Immature natural killer cell (primary cell): ENCODE data around the gene IL36B. TPM values are rescaled to one million over a fixed set of nuclear protein-coding genes. Genes with fewer than 3 reads are reported as not detected.
"Not testable (repeated sequence)": the region's sequence is repeated elsewhere in the genome, so short reads cannot be mapped to it uniquely, and the experiment has no call there.

Experiments used
- DNase-seq, 3 donors: peaks; one replicate each; pipeline ENCODE4 v3.0.0; 2022; ENCODE audit warnings: mixed read lengths in 1 of 3
- H3K27ac Mint-ChIP-seq, 6 donors: one replicate each; pipeline ENCODE4 v1.8.0; 2020; ENCODE audit warnings: mixed read lengths in 6 of 6, mild to moderate bottlenecking in 5 of 6, inconsistent platforms in 4 of 6, moderate library complexity in 3 of 6
- H3K27me3 Mint-ChIP-seq, 3 donors: one replicate each; pipeline ENCODE4 v1.8.0; 2020 to 2021; ENCODE audit warnings: low read depth in 3 of 3, mild to moderate bottlenecking in 3 of 3, mixed read lengths in 3 of 3, moderate library complexity in 3 of 3, inconsistent platforms in 1 of 3
- H3K36me3 Mint-ChIP-seq, 3 donors: one replicate each; pipeline ENCODE4 v1.8.0; 2020; ENCODE audit warnings: mixed read lengths in 3 of 3, inconsistent platforms in 2 of 3, mild to moderate bottlenecking in 2 of 3
- H3K4me1 Mint-ChIP-seq, 2 donors: one replicate each; pipeline ENCODE4 v1.8.0; 2020; ENCODE audit warnings: inconsistent platforms in 2 of 2, mild to moderate bottlenecking in 2 of 2, mixed read lengths in 2 of 2, moderate library complexity in 1 of 2
- H3K4me3 Mint-ChIP-seq, 5 donors: one replicate each; pipeline ENCODE4 v1.8.0; 2020; ENCODE audit warnings: mild to moderate bottlenecking in 5 of 5, mixed read lengths in 5 of 5, inconsistent platforms in 3 of 5, moderate library complexity in 3 of 5
- H3K9me3 Mint-ChIP-seq, 6 donors: one replicate each; pipeline ENCODE4 v1.8.0; 2020; ENCODE audit warnings: mild to moderate bottlenecking in 6 of 6, mixed read lengths in 6 of 6, inconsistent platforms in 4 of 6, moderate library complexity in 3 of 6
- polyA plus RNA-seq, 3 donors: library from polyadenylated mRNA; unstranded; fragments of 300-500 nt; fragmentation: Illumina TruSeq; gene quantifications; one replicate each; pipeline ENCODE4 v1.2.3, GENCODE V29; 2021

The IL36B gene
- polyA plus RNA-seq: not detected

DNA sequence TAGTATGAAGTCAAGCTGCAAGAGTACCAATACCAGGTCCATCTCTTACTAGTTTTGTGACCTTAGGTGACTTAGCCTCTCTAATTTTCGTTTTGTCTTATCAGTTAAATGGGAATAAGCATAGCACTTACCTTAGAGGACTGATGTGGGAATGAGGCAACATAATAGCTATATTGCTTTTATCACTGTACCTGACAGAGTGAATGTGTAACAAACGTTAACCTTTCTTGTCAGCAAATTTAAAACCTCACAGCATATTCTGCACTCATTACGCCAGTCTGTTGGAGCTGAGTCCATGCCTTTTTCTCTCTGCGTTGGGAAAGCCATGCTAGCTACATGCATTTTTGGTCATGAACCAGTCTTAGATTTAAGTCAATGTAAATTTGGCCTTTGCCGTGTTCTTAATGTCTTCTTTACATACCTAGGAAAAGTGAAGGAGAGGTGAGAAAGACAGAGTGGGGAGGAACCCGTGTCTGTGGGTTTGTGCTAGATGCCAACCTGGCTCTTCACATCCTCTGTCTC, at the start of gene IL36B:
Gene IL36B (minus strand): TSS at position 472 of the 522 bp plus-strand sequence.
- DNase-seq: no peak
- H3K27ac Mint-ChIP-seq: no peak within 1 kb of the TSS
- peaks cover 0 to 3% (median 0%) of the 10 kb centered on the region in 3 donors for H3K36me3 Mint-ChIP-seq
- H3K4me1 Mint-ChIP-seq: peaks cover 0 to 10% of the 10 kb centered on the region in 2 donors
- peaks cover 2 to 17% (median 13%) of the 10 kb centered on the region in 3 donors for H3K27me3 Mint-ChIP-seq
- H3K9me3 Mint-ChIP-seq: peaks cover 0 to 6% (median 0%) of the 10 kb centered on the region in 6 donors
- no peak within 1 kb of the TSS for H3K4me3 Mint-ChIP-seq

DNA sequence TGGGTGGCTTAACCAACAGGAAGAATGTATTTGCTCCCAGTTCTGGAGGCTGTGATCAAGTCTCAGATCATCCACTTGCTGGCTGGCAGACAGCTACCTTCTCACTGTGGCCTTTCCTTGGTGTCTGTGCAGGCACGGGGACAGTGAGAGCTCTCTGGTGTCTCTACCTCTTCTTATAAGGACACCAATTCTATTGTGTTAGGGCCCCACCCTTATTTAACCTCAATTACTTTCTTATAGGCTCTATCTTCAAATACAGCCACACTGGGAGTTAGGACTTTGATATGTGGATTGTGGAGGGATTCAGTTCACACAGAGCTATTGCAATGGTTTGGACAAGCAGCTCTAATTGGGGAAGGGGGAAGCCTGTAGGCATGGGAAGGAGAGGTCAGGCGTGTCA, 49.5 kb upstream of the IL36B start:
- H3K9me3 Mint-ChIP-seq: peaks cover 0 to 2% (median 0%) of the 10 kb centered on the region in 6 donors
- peaks cover 11 to 13% of the 10 kb centered on the region in 2 donors for H3K4me1 Mint-ChIP-seq
- peaks cover 0 to 9% (median 4%) of the 10 kb centered on the region in 3 donors for H3K27me3 Mint-ChIP-seq
- no peak overlapping the region for H3K27ac Mint-ChIP-seq
- peaks cover 0 to 3% (median 0%) of the 10 kb centered on the region in 3 donors for H3K36me3 Mint-ChIP-seq
- no peak overlapping the region for H3K4me3 Mint-ChIP-seq
- DNase-seq: no peak

DNA sequence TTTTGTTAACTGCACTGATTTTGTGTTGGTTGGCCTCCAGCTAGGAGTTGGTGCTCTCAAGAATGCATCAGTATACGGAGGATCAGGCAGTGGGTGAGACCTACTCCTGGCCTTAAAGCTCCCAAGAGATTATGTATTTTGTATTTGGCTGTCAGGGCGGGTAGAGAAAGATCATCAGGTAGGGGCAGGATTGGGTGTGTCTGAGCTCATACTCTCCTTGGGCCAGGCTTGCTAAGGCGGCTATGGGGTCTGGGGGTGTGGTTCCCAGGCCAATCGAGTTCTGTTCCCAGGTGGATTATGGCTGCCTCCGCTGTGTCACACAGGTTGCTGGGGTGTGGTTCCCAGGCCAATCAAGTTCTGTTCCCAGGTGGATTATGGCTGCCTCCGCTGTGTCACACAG, 45.9 kb upstream of the IL36B start:
- Mint-ChIP-seq H3K27ac (peak overlapping the region in 4 of 6 donors; percentile 65 to 84 (median 75)), H3K4me3 (peak overlapping the region; percentile 69 to 84 (median 79)), H3K9me3 (peaks cover 0 to 2% (median 0%) of the 10 kb centered on the region in 6 donors), H3K4me1 (peaks cover 11 to 13% of the 10 kb centered on the region in 2 donors), H3K27me3 (peaks cover 3 to 7% (median 4%) of the 10 kb centered on the region in 3 donors), H3K36me3 (no peaks in the 10 kb centered on the region)
- DNase-seq: no peak

DNA sequence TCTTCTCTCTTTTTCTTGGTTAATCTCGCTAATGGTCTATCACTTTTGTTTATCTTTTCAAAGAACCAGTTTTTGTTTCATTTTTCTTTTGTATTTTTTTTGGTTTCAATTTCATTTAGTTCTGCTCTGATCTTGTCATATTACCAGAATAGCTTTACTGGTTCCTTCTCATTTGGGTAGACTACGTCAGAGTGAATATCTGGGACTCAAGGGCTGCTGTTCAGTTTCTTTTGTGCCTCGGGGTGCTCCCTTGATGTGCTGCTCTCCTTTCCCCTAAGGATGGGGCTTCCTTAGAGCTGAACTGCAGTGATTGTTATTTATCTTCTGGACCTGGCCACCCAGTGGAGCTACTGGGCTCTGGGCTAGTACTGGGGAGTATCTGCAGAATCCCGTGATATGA, 45.4 kb upstream of the IL36B start:
- Mint-ChIP-seq H3K4me1 (peaks cover 11 to 13% of the 10 kb centered on the region in 2 donors), H3K9me3 (peaks cover 0 to 2% (median 0%) of the 10 kb centered on the region in 6 donors), H3K27ac (peak overlapping the region; percentile 22 to 84 (median 75)), H3K36me3 (no peaks in the 10 kb centered on the region), H3K4me3 (peak overlapping the region; percentile 69 to 84 (median 79)), H3K27me3 (peaks cover 3 to 7% (median 5%) of the 10 kb centered on the region in 3 donors)
- DNase-seq: peak; percentile 15 to 29 (median 17)

DNA sequence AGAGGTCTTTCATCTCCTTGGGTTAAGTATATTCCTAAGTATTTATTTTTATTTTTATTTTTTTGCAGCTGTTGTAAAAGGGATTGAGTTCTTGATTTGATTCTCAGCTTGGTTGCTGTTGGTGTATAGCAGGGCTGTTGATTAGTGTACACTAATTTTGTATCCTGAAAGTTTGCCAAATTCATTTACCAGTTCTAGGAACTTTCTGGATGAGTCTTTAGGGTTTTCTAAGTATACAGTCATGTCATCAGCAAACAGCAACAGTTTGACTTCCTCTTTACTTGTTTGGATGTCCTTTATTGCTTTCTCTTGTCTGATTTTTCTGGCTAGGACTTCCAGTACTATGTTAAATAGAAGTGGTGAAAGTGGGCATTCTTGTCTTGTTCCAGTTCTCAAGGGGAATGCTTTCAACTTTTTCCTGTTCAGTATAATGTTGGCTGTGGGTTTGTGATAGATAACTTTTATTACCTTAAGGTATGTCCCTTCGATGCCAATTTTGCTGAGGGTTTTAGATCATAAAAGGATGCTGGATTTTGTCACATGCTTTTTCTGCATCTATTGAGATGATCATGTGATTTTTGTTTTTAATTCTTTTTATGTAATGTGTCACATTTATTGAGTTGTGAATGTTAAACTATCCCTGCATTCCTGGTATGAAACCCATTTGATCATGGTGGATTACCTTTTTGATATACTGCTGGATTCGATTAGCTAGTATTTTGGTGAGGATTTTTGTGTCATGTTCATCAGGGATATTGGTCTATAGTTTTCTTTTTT, 44.4 kb upstream of the IL36B start:
- H3K4me1 Mint-ChIP-seq: peaks cover 11 to 13% of the 10 kb centered on the region in 2 donors
- peak overlapping the region in 2 of 6 donors; percentile 73 to 77 for H3K27ac Mint-ChIP-seq
- DNase-seq, H3K36me3 Mint-ChIP-seq, H3K4me3 Mint-ChIP-seq, H3K9me3 Mint-ChIP-seq, H3K27me3 Mint-ChIP-seq: not testable (repeated sequence)

DNA sequence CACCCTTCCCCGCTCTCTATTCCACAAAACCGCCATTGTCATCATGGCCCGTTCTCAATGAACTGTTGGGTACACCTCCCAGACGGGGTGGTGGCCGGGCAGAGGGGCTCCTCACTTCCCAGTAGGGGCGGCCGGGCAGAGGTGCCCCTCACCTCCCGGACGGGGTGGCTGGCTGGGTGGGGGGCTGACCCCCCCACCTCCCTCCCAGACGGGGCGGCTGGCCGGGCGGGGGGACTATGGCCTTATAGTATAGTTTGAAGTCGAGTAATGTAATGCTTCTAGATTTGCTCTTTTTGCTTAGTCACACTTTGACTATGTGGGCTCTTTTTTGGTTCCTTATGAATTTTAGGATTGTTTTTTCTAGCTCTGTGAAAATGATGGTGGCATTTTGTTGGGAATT, 43.6 kb upstream of the IL36B start:
- not testable (repeated sequence) for H3K27ac Mint-ChIP-seq, H3K4me3 Mint-ChIP-seq, H3K36me3 Mint-ChIP-seq, DNase-seq, H3K9me3 Mint-ChIP-seq, H3K27me3 Mint-ChIP-seq
- peaks cover 11 to 13% of the 10 kb centered on the region in 2 donors for H3K4me1 Mint-ChIP-seq

DNA sequence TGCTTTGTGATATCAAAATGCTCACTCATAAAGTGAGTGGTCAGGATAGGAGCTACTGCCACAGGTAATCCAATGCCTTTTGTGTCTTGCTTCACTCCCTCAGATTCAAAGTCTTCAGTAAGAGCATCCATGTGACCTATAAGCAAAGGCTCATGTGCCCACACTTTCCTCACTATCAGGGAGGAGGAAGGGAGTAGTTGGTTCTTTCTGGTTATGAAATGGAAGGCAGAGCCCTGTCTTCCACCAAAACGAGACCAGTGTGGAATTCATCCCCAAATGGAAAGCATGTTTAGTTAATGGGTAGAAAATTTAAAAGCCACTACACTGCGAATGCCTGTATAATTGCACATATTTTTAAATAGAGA, 40.9 kb upstream of the IL36B start:
- Mint-ChIP-seq H3K4me3 (no peak overlapping the region), H3K36me3 (no peaks in the 10 kb centered on the region), H3K27me3 (peaks cover 3 to 5% (median 4%) of the 10 kb centered on the region in 3 donors), H3K27ac (no peak overlapping the region), H3K4me1 (peaks cover 11 to 13% of the 10 kb centered on the region in 2 donors), H3K9me3 (peaks cover 0 to 2% (median 0%) of the 10 kb centered on the region in 6 donors)
- DNase-seq: no peak

DNA sequence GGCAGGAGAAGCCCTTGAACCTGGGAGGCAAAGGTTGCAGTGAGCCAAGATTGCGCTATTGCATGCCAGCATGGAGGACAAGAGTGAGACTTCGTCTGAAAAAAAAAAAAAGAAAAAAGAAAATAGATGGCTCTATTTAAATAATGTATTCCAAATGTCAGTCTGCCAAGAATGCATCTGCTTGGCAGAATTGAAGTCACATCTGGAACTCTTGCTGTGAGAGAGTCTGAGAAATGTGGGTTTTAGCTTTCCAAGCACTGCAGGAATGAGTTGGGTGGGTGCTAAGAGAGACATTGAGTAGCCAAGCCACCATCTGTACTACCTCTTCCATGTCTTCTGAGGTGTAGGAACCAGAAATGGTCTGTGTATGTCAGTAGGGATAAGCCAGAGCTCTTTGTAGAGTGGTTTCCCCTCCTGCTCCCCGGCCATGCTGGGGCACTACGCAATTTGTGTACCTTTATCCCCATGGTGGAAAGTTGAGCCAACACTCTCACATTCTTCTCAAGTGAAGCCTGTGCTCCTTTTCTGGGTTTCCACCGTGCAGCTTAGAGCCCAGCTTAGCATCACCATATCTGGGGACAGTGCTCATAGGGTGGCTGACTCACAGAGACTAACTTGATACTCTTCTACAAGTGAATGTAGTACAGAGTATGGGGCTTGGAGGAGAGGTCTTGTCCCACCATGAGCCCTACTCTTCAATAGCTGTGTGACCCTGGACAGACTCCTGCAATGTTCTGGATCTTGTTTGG, 40.4 kb upstream of the IL36B start:
- peaks cover 6 to 7% of the 10 kb centered on the region in 2 donors for H3K4me1 Mint-ChIP-seq
- peaks cover 3 to 5% (median 4%) of the 10 kb centered on the region in 3 donors for H3K27me3 Mint-ChIP-seq
- H3K9me3 Mint-ChIP-seq: peaks cover 0 to 2% (median 0%) of the 10 kb centered on the region in 6 donors
- DNase-seq: no peak
- H3K4me3 Mint-ChIP-seq: no peak overlapping the region
- H3K27ac Mint-ChIP-seq: no peak overlapping the region
- H3K36me3 Mint-ChIP-seq: no peaks in the 10 kb centered on the region

DNA sequence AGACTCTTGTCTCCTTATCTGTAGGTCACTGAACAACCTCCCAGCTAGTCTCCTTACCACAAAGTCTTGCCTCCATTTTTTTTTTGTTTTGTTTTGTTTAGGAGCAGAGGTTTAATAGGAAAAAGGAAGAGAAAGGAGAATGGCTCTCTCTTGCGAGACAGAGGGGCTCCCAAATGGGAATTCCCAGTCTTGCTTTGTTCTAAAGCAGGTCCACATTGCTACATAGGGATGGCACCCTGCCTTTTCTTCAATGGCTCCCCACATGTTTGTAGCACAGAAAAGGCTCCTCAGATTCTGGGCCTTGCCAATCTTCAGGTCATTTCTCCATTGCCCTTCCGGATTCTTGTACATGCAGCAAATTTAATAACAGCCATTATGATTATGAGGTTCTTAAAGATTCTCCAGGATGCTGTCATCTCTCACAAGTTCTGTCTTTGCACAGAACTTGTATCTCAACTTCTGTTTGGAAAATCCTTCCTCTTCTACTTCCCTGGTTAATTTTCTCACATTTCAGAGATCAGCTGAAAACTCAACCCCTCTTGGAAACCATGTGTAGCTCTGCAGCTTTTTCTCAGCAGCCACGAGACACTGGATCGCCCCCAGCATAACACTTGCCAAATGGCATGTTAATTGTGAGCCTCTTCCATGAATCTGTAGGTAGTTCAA, 38.7 kb upstream of the IL36B start:
- Mint-ChIP-seq H3K4me3 (no peak overlapping the region), H3K9me3 (no peaks in the 10 kb centered on the region), H3K4me1 (no peaks in the 10 kb centered on the region), H3K27ac (no peak overlapping the region), H3K27me3 (peaks cover 0 to 5% (median 3%) of the 10 kb centered on the region in 3 donors), H3K36me3 (no peaks in the 10 kb centered on the region)
- no peak for DNase-seq

DNA sequence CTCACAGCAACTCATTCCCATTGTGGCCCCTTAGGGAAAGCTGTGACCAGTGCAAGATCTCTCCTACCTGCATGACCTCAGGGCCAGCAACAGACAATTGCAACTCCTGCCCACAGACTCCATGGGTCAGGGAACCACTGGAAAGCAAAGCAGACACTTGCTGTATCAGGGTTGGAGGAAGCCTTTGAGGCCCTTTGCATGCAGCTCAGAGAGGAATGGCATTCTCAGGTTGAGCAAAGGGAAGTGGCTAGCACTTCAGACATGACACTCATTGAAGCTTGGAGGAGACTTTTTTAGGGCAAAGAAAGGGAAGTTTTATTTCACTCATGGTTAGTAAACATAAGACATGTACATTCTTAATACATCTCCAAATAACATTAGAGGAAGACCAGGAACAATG, 37.2 kb upstream of the IL36B start:
- Mint-ChIP-seq H3K36me3 (no peaks in the 10 kb centered on the region), H3K27me3 (peaks cover 0 to 9% (median 0%) of the 10 kb centered on the region in 3 donors), H3K4me1 (no peaks in the 10 kb centered on the region), H3K4me3 (no peak overlapping the region), H3K9me3 (no peaks in the 10 kb centered on the region), H3K27ac (no peak overlapping the region)
- DNase-seq: no peak

DNA sequence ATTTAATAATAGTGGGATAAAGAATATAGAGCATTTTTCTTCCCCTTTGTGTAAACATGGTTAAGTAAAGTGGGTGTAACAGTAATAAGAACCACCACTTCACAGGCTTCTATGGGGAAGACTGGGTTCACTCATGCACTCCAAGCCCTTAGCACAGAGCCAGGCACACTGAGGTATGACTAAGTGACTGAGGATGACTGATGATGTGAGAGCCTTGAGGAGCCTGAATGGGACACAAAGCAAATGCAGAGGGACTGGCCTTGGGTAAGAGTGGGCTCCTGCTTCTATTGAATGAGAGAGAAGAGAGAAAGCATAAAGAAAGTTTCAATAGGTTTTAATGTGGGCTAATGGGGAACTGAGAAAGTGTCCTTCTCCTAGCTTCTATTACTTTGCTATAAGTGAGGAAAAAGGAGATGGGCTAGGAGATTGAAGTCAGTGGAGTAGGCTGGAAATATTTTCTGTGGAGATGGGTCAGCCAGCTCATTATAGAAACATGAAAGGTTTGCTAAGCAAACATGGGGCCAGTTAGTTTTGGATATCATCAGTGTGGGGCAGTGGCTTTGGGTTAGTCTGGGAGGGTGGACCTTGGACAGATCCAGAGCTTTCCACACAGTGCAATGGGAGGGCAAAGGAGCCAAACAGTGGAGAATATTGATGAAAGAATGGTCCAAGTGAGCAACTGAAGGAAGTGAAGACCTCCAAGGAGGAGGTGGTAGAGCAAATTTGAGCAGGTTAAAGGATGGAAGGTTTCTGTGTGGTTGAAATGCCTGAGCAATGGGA, 35.7 kb upstream of the IL36B start:
- no peak overlapping the region for H3K4me3 Mint-ChIP-seq
- peaks cover 0 to 4% (median 1%) of the 10 kb centered on the region in 3 donors for H3K27me3 Mint-ChIP-seq
- H3K36me3 Mint-ChIP-seq: no peaks in the 10 kb centered on the region
- no peaks in the 10 kb centered on the region for H3K4me1 Mint-ChIP-seq
- no peaks in the 10 kb centered on the region for H3K9me3 Mint-ChIP-seq
- H3K27ac Mint-ChIP-seq: no peak overlapping the region
- DNase-seq: no peak

DNA sequence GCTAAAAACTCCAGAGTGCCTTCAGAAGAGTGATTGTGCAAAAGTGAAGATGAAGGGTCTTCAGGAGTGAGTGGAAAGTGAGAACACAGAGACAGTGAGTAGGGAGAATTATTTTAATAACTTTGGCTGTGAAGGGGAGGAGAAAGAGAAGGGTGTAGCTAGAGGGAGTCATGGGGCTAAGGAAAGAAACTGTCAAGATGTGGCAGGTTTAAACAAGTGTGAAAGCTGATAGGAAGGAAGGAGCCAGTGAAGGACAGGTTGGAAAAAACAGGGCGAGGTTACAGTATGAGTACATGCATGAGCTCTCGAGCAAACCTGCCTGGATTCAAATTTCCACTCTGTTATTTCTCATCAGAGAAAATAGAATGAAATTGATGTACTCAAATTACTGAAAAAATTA, 32.9 kb upstream of the IL36B start:
- Mint-ChIP-seq H3K4me1 (no peaks in the 10 kb centered on the region), H3K27me3 (peaks cover 1 to 6% (median 2%) of the 10 kb centered on the region in 3 donors), H3K4me3 (no peak overlapping the region), H3K36me3 (no peaks in the 10 kb centered on the region), H3K9me3 (no peaks in the 10 kb centered on the region), H3K27ac (no peak overlapping the region)
- DNase-seq: no peak
